H1 (cell line): ENCODE data around the gene INO80. TPM values are rescaled to one million over a fixed set of nuclear protein-coding genes. Genes with fewer than 3 reads are reported as not detected.
A peak's percentile ranks its signal among the peaks of the same experiment; 100 is the strongest.

ENCODE experiments used
- CTCF ChIA-PET: fragments of 300-600 bp; sonication (Branson Sonifier 250); formaldehyde crosslinking; loops from one replicate; lab custom pipeline; 2021; ENCODE audit not compliant: partially characterized antibody; lab: Charles Lee
- POLR2A ChIA-PET: fragments of 300-600 bp; sonication (Branson Sonifier 250); formaldehyde crosslinking; loops from one replicate; lab custom pipeline; 2021; ENCODE audit warnings: inconsistent platforms; ENCODE audit not compliant: partially characterized antibody; lab: Charles Lee
- DNase-seq, 2 experiments: peaks; one replicate each; pipeline versions ENCODE4 v3.0.0 to v3.0.0-alpha.2; 2010 to 2022; ENCODE audit warnings: low spot score in 2 of 2, low read depth in 1 of 2, mixed read lengths in 1 of 2
- FAIRE-seq: peaks from 2 replicates; lab custom pipeline; 2011; peaks lifted over from hg19 to GRCh38; lab: Jason Lieb, UNC
- H2AFZ ChIP-seq: 2 replicates; pipeline ENCODE4 v1.8.1; 2012; ENCODE audit warnings: low read length, inconsistent platforms
- H2AK5ac ChIP-seq: 2 replicates; pipeline ENCODE4 v1.6.1; 2013; ENCODE audit warnings: low read depth, low read length
- H2BK120ac ChIP-seq: replicated peaks from 2 replicates; pipeline ENCODE3; 2013; ENCODE audit warnings: low read depth, low read length, inconsistent platforms
- H2BK12ac ChIP-seq: 2 replicates; pipeline ENCODE4 v1.6.1; 2013; ENCODE audit warnings: low read depth, low read length
- H2BK15ac ChIP-seq: 2 replicates; pipeline ENCODE4 v1.6.1; 2013; ENCODE audit warnings: low read length
- H2BK20ac ChIP-seq: 2 replicates; pipeline ENCODE4 v1.6.1; 2013; ENCODE audit warnings: low read length
- H2BK5ac ChIP-seq: 2 replicates; pipeline ENCODE4 v1.6.1; 2013; ENCODE audit warnings: low read depth, low read length
- H3K14ac ChIP-seq: 2 replicates; pipeline ENCODE4 v1.6.1; 2013; ENCODE audit warnings: inconsistent platforms; ENCODE audit not compliant: insufficient read length
- H3K18ac ChIP-seq: 2 replicates; pipeline ENCODE4 v1.6.1; 2013; ENCODE audit warnings: low read length; ENCODE audit errors: extremely low read depth
- H3K23ac ChIP-seq: 2 replicates; pipeline ENCODE4 v1.6.1; 2013; ENCODE audit warnings: inconsistent platforms; ENCODE audit not compliant: insufficient read length
- H3K23me2 ChIP-seq: 2 replicates; pipeline ENCODE4 v1.6.1; 2013; ENCODE audit warnings: low read depth, low read length
- H3K27ac ChIP-seq: 2 replicates; pipeline ENCODE4 v1.6.1; 2011; ENCODE audit warnings: low read depth, low read length, inconsistent platforms
- H3K27me3 ChIP-seq, 4 experiments: replicated peaks in 1 of 4; 1 replicate in 1 of 4; 2 replicates in 3 of 4; pipeline versions ENCODE4 v1.6.1 to v1.8.1; 2011 to 2013; ENCODE audit warnings: low read length in 3 of 4, mild to moderate bottlenecking in 3 of 4, inconsistent platforms in 2 of 4, mixed read lengths in 2 of 4, moderate library complexity in 1 of 4; ENCODE audit not compliant: control insufficient read depth in 3 of 4, insufficient read depth in 3 of 4; ENCODE audit errors: extremely low read depth in 1 of 4
- H3K36me3 ChIP-seq, 4 experiments: 2 replicates each; pipeline versions ENCODE4 v1.6.1 to v1.8.1; 2011 to 2013; ENCODE audit warnings: mild to moderate bottlenecking in 4 of 4, low read length in 3 of 4, moderate library complexity in 2 of 4, control low read depth in 1 of 4, inconsistent platforms in 1 of 4; ENCODE audit not compliant: insufficient read depth in 4 of 4, control insufficient read depth in 2 of 4
- H3K4ac ChIP-seq: replicated peaks from 2 replicates; pipeline ENCODE3; 2013; ENCODE audit warnings: low read length, low read depth, mixed read lengths, inconsistent platforms; ENCODE audit not compliant: insufficient read length
- H3K4me1 ChIP-seq, 4 experiments: replicated peaks in 1 of 4; 1 replicate in 1 of 4; 2 replicates in 3 of 4; pipeline versions ENCODE4 v1.6.1 to v1.8.1; 2011 to 2013; ENCODE audit warnings: low read length in 3 of 4, inconsistent platforms in 2 of 4, mixed read lengths in 1 of 4; ENCODE audit not compliant: insufficient read depth in 4 of 4, control insufficient read depth in 3 of 4
- H3K4me2 ChIP-seq, 2 experiments: 2 replicates each; pipeline versions ENCODE4 v1.6.1 to v1.8.1; 2011 to 2013; ENCODE audit warnings: low read depth in 2 of 2, low read length in 2 of 2, control low read depth in 1 of 2, inconsistent platforms in 1 of 2, mild to moderate bottlenecking in 1 of 2; ENCODE audit not compliant: insufficient read depth in 1 of 2
- H3K4me3 ChIP-seq, 4 experiments: fragments of 200-600, 300-600 bp in 1 of 4; sonication (generic), shearing (Covaris generic), sonication (Bioruptor Twin) in 1 of 4; 2 replicates each; pipeline versions ENCODE4 v1.5.1 to v1.8.1; 2011 to 2016; ENCODE audit warnings: low read length in 4 of 4, low read depth in 3 of 4, control low read depth in 2 of 4, inconsistent platforms in 2 of 4, mild to moderate bottlenecking in 2 of 4, mixed read lengths in 1 of 4, moderate library complexity in 1 of 4; ENCODE audit not compliant: insufficient read depth in 2 of 4; ENCODE audit errors: extremely low read depth in 1 of 4
- H3K56ac ChIP-seq: replicated peaks from 2 replicates; pipeline ENCODE3; 2013; ENCODE audit warnings: low read depth, mild to moderate bottlenecking, mixed read lengths, low read length, inconsistent platforms; ENCODE audit not compliant: insufficient read length
- H3K79me1 ChIP-seq: 2 replicates; pipeline ENCODE4 v1.6.1; 2013; ENCODE audit warnings: low read depth, low read length, control low read depth
- H3K79me2 ChIP-seq, 2 experiments: 2 replicates each; pipeline versions ENCODE4 v1.6.1 to v1.8.1; 2012 to 2013; ENCODE audit warnings: low read length in 2 of 2, mild to moderate bottlenecking in 2 of 2, inconsistent platforms in 1 of 2; ENCODE audit not compliant: insufficient read depth in 2 of 2, control insufficient read depth in 1 of 2
- H3K9ac ChIP-seq, 4 experiments: replicated peaks in 1 of 4; 1 replicate in 1 of 4; 2 replicates in 3 of 4; pipeline versions ENCODE4 v1.6.1 to v1.8.1; 2011 to 2013; ENCODE audit warnings: low read depth in 3 of 4, low read length in 3 of 4, control low read depth in 2 of 4, mild to moderate bottlenecking in 2 of 4, moderate library complexity in 2 of 4, inconsistent platforms in 1 of 4; ENCODE audit errors: extremely low read depth in 1 of 4
- H3K9me3 ChIP-seq, 2 experiments: 2 replicates each; pipeline versions ENCODE4 v1.6.1 to v1.8.1; 2012 to 2013; ENCODE audit warnings: mild to moderate bottlenecking in 2 of 2, moderate library complexity in 2 of 2, control low read depth in 1 of 2, inconsistent platforms in 1 of 2, low read depth in 1 of 2, low read length in 1 of 2, mixed read lengths in 1 of 2; ENCODE audit not compliant: insufficient read depth in 2 of 2
- H4K20me1 ChIP-seq, 2 experiments: replicated peaks in 1 of 2; 2 replicates each; pipeline versions ENCODE3 to v1.8.1; 2011 to 2013; ENCODE audit warnings: inconsistent platforms in 2 of 2, low read length in 2 of 2, mild to moderate bottlenecking in 1 of 2; ENCODE audit not compliant: insufficient read depth in 2 of 2, control insufficient read depth in 1 of 2
- H4K5ac ChIP-seq: 2 replicates; pipeline ENCODE4 v1.6.1; 2013; ENCODE audit warnings: low read length, low read depth, mixed read lengths, inconsistent platforms; ENCODE audit not compliant: insufficient read length
- H4K8ac ChIP-seq: 2 replicates; pipeline ENCODE4 v1.8.0; 2013; ENCODE audit warnings: mild to moderate bottlenecking, moderate library complexity, low read length, inconsistent platforms; ENCODE audit not compliant: insufficient read depth; ENCODE audit errors: extremely low read depth
- H4K91ac ChIP-seq: replicated peaks from 2 replicates; pipeline ENCODE3; 2013; ENCODE audit warnings: low read length, mixed read lengths, inconsistent platforms; ENCODE audit not compliant: insufficient read length
- ASH2L ChIP-seq: fragments of 200-600, 300-600 bp; sonication (generic); IDR thresholded peaks from one replicate; pipeline ENCODE4 v1.7.1; 2017; ENCODE audit warnings: low read length
- BRCA1 ChIP-seq: IDR thresholded peaks from 2 replicates; pipeline ENCODE4 v1.6.1; 2012; ENCODE audit warnings: low read depth, low read length, improper control_type of control experiment
- CBX8 ChIP-seq: fragments of 300-800, 300-1000 bp; sonication (generic); IDR thresholded peaks from 2 replicates; pipeline ENCODE4 v1.7.1; 2016; ENCODE audit warnings: low read depth, low read length, borderline replicate concordance
- EZH2 ChIP-seq: fragments of 200-600 bp; sonication (generic); IDR thresholded peaks from 2 replicates; pipeline ENCODE4 v1.7.1; 2012; ENCODE audit warnings: low read depth, mild to moderate bottlenecking, moderate library complexity, low read length, inconsistent platforms; ENCODE audit not compliant: severe bottlenecking
- NRF1 ChIP-seq: IDR thresholded peaks from 2 replicates; pipeline ENCODE4 v1.6.1; 2011; ENCODE audit warnings: mild to moderate bottlenecking, low read depth, low read length, improper control_type of control experiment
- POLR2AphosphoS5 ChIP-seq: IDR thresholded peaks from 2 replicates; pipeline ENCODE4 v1.6.1; 2011; ENCODE audit warnings: low read depth, low read length
- SIRT6 ChIP-seq: IDR thresholded peaks from one replicate; pipeline ENCODE4 v1.7.1; 2012; ENCODE audit warnings: low read length, inconsistent platforms
- WGBS, 2 experiments: shearing (Covaris generic) in 1 of 2; methylation state at CpG; one replicate each; pipeline versions ENCODE4 v1.1.6 to v1.1.7; 2013 to 2015; ENCODE audit warnings: low lambda C conversion rate in 2 of 2, mixed read lengths in 2 of 2, inconsistent platforms in 1 of 2, low coverage in 1 of 2, missing lambda C conversion rate in 1 of 2; ENCODE audit not compliant: insufficient replicate concordance in 2 of 2, insufficient coverage in 1 of 2, insufficient read length in 1 of 2; ENCODE audit errors: extremely low coverage in 1 of 2, missing lambda C conversion rate in 1 of 2; 5-methylcytosine and 5-hydroxymethylcytosine counted together
- polyA plus RNA-seq, 7 experiments: library from polyadenylated mRNA; depleted of rRNA in 3 of 7; stranded (reverse) in 5 of 7; unstranded in 2 of 7; fragments of >200 nt in 5 of 7; fragments of 200-250 nt in 2 of 7; gene quantifications; 1 replicate in 5 of 7; 2 replicates in 1 of 7; 4 replicates in 1 of 7; pipeline versions ENCODE4 v1.2.1 to v1.2.3, GENCODE V29; 2011 to 2013; ENCODE audit warnings: missing spikeins in 2 of 7, mixed read lengths in 2 of 7
- total RNA-seq: library from RNA; stranded (reverse); fragmentation: NEBNext Ultra II Directional; extraction: Animal tissue kit (Norgen Biotek cat#: 25700); gene quantifications from 2 replicates; pipeline ENCODE4 v1.2.1, GENCODE V29; 2021

INO80 gene
- total and polyA plus RNA-seq, 2 of the 8 experiments (the other 6 are each of a cell fraction or from before 2014, with no cell fraction given), result 4.3 to 24.5 TPM

- Histone ChIP-seq H3K56ac (no peak overlapping the region), H2BK120ac (no peak overlapping the region), H4K5ac (no peak overlapping the region), H4K8ac (no peak overlapping the region), H2AK5ac (no peak overlapping the region), H3K23me2 (no peaks in the 10 kb centered on the region; the same call in 1 of the 2 replicates), H2BK15ac (no peak overlapping the region), H3K4ac (no peak overlapping the region), H3K27me3 (no peaks in the 10 kb centered on the region), H3K23ac (no peak overlapping the region), H2BK5ac (no peak overlapping the region), H3K9ac (no peak overlapping the region), H3K27ac (no peak overlapping the region), H3K4me1 (peaks cover 0 to 7% (median 4%) of the 10 kb centered on the region in 4 experiments; a peak in 3 of 7 replicates), H3K79me1 (no peaks in the 10 kb centered on the region), H3K79me2 (no peaks in the 10 kb centered on the region), H4K20me1 (no peaks in the 10 kb centered on the region), H4K91ac (no peak overlapping the region), H3K4me2 (no peak overlapping the region), H2BK20ac (no peak overlapping the region), H3K36me3 (no peaks in the 10 kb centered on the region), H2AFZ (no peak overlapping the region), H3K14ac (no peak overlapping the region), H3K18ac (0 out of 2 replicates have a peak overlapping the region, but pooled peaks have one; percentile 19), H3K4me3 (no peak overlapping the region), H3K9me3 (no peaks in the 10 kb centered on the region), H2BK12ac (no peak overlapping the region)
- POLR2A ChIA-PET, result interaction anchor here (0.7 to 3.8 kb wide), 7 partner anchors 8 to 213 kb away, joined by 3 to 57 read pairs (median 3); partner anchors contain the start of gene CHAC1
- CTCF ChIA-PET, result interaction anchor here (0.5 to 4.8 kb wide), 9 partner anchors 15 to 226 kb away, joined by 3 to 33 read pairs (median 3); no protein-coding TSS in a partner anchor
- 96% methylated on average over 8 of the region's 8 CpGs; no CpG with 5 or more reads in 1 of the 2 experiments for WGBS, 2 experiments
- DNase-seq, result no peak
- no peak for FAIRE-seq
- TF ChIP-seq EZH2, result no peak
- TF ChIP-seq NRF1, result no peak
- TF ChIP-seq SIRT6, result no peak
- no peak for TF ChIP-seq ASH2L
- TF ChIP-seq CBX8, result no peak
- no peak for TF ChIP-seq BRCA1
- no peak for TF ChIP-seq POLR2AphosphoS5
Measured at GRCh38 chr15:40969363-40969762, 146.7 kb downstream of the INO80 start.
